ENCODE results near the gene SPOPL.

- no peak for TF ChIP-seq POLR2A (IDR thresholded peaks at IDR 0.05; ENCODE audit: extremely low read depth, insufficient read length)
- TF ChIP-seq CTCF (IDR thresholded peaks at IDR 0.05; ENCODE audit: low read depth, low read length): no peak
- TF ChIP-seq MYC (IDR thresholded peaks at IDR 0.05; ENCODE audit: low read depth, low read length): no peak
- no peak for TF ChIP-seq MAX (IDR thresholded peaks at IDR 0.05; ENCODE audit: low read depth, low read length)
Measured at GRCh38 chr2:138531913-138532312, 30.3 kb downstream of the SPOPL start.
